ENCODE measurements around the gene KRT4.
"Not testable (repeated sequence)": the region's sequence is repeated elsewhere in the genome, so short reads cannot be mapped to it uniquely, and the experiment has no call there.

KRT4 gene

DNA sequence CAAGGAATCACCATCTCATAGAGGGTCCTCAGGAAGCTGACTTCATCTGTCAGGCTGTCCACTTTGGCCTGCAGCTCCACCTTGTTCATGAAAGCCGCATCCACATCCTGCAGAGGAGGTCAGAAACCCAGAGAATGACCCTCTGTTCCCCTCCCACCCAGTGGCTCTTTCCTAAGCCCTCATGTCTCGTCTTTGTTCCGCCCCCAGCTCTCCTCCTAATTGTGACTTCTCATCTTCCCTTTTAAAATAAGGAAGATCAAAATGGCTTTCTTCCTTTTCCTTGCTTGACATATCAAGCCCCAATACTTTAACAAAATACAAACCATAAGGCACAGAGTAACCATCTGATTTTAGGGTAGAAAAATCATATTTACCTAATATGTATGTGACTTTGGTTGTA is 41.1 kb downstream of the KRT4 start:
- ATAC-seq (no peak), DNase-seq (no peak)

DNA sequence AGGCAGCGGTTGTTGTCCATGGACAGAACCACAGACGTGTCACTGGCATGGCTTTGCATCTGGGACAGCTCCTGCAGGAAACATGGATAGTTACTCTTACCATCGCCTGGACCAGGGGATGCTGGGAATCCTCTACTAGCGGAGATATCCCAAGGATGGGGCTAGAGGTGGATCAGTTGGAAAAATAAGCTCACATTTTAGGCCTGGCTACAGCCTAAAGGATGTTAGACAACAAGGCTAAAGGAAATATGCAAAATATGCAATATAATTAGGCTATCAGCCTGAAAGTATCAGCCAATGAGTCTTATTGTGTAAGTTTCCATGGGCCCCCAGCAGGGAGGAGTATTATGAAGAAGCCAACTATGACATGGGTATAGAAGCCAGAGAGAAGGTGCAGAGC is 41.7 kb downstream of the KRT4 start:
- DNase-seq, result no peak
- ATAC-seq, result no peak

DNA sequence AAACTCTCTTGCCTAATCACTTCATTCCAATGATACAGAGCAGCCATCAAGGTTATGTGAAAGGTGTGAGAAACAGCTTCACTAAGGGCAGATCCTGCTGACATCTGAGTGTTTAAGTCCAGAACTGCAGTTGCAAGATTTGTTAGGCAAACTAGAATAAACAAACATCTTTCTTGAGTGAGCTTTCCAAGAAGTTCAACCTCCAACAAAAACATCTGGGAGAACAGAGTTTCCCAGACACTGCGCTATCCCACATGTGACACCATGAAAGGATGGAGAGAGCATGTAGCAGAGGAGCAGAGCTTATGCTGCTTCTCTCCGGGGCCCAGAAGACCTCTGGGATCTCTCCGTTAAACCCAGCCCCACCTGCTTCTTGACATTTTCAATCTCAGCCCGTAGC is 42.4 kb downstream of the KRT4 start:
- ATAC-seq (no peak), DNase-seq (no peak)

DNA sequence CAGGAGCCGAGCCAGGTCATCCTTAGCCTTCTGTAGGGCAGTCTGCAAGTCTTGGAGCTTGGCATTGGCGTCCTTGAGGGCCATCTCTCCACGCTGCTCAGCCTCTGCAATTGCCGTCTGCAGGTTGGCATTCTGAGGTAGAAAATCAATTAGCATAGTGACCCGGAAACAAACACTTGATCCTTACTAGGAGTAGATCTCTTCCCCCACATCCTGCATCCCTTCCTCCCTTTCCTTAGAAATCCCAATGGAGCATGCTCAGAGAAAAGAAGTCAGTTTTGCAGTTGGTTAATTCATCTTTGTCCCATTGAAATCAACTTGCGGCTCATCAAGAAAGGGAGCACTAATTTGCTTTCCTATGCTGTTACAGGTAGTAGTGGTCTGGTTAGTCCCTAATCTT is 42.8 kb downstream of the KRT4 start:
- no peak for DNase-seq
- ATAC-seq, result no peak

DNA sequence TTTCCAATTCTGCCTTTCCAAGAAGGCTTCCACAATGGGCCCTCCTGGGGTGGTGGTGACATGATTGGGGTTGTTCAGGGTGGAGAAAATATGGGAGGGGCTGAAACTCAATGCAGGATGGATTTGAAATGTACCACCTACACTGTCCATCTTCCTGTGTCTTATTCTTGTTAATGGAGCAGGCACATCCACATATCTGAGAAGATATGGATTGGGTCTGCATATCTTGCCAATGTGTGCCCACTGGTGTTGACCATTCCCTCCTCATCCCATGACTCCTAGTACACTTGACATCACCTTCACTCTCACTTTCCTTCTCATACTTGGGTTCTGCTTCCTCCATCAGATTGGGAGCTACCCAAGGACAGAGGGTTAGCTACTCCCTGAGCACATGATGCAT is 44.0 kb downstream of the KRT4 start:
- no peak for ATAC-seq

DNA sequence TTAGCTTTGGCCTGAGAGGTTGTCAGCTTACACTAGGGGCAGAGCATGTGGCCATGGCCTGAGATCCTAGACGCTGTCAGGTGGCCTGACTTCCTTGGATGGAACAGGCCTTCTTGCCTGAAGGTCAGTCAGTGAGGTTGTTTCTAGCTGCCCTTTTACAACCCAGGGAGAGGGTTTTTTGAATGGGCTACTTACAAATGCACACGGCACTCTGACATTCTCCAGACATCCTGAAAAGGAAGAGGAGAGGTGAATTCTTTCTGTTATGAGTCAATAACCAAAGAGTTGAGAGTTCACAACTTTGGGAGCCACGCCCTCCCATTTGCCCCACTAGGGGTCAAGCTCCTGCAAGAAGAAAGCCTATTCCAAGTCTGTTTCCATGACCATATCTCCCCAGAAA is 44.6 kb downstream of the KRT4 start:
- ATAC-seq, result no peak

More for the DNA sequence above, 44.0 kb downstream of the KRT4 start:
- no peak for DNase-seq

DNA sequence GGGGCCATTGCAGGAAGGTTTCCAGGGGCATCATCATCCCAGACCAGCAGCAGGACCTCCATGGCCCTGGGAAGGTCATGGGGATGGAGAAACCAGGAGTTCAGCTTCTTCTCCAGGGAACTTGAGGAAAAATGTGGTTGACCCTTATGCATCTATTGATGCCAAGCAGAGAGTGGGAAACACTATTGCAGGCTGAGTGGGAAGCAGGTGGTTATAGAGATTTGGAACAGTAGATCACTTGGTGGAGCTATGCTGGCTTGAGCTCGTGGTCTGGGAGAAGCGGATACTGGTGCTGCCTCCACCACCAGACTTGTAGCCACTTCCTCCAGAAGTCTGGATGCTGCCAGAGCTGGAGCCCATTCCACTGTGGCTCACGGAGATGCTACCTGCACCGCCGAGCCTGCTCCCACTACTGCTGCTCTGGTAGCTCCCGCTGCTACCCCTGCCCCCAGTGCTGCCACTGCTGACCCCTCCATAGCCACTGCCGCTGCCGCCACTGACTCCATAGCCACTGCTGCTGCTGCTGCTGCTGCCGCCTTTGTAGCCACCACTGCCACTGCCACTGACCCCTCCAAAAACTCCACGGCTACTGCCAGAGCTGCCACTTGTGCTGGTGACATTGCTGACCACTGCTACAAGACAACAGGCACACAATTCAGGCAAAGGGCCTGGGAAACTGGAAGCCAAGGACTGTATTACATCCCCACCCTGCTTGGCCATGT is 45.3 kb downstream of the KRT4 start:
- ATAC-seq (no peak), DNase-seq (no peak)

More for the DNA sequence above, 44.6 kb downstream of the KRT4 start:
- no peak for DNase-seq

DNA sequence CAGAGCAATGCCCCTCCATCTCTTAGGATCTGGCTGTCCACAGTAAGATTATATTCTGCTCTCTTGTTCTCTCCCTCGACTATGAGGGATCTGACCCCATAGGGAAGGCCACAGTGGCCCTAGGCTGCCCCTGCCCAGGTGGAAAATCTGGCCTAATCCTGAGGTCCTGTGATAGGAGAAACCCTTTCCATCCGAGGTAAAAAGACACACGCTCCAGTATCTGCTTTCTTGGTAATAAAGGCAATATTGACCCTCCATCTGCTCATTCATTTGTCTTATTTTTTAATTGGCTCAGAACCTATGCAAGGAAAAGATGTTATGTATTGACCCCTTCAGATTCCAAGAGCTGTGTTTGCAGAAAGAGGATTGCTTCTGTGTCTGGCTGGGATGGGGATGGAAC is 46.5 kb downstream of the KRT4 start:
- ATAC-seq, result no peak
- DNase-seq, result no peak

DNA sequence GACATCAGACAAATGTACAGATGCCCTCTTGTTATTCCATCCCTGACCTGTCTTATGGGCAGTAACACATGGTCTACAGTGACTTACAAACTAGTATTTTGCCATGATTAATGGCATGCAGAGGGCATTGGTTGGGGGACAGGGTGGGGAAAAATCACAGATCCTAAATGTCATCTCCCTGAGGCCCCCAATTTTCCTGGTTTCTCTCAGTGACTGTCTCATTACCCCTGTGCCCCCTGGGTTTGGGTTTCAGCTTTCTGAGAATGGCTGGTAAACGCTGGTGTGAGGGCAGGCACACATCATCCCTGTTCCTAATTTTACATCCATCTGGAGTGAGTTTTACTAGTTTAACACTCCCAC is 46.9 kb downstream of the KRT4 start:
- DNase-seq (no peak), ATAC-seq (no peak)

DNA sequence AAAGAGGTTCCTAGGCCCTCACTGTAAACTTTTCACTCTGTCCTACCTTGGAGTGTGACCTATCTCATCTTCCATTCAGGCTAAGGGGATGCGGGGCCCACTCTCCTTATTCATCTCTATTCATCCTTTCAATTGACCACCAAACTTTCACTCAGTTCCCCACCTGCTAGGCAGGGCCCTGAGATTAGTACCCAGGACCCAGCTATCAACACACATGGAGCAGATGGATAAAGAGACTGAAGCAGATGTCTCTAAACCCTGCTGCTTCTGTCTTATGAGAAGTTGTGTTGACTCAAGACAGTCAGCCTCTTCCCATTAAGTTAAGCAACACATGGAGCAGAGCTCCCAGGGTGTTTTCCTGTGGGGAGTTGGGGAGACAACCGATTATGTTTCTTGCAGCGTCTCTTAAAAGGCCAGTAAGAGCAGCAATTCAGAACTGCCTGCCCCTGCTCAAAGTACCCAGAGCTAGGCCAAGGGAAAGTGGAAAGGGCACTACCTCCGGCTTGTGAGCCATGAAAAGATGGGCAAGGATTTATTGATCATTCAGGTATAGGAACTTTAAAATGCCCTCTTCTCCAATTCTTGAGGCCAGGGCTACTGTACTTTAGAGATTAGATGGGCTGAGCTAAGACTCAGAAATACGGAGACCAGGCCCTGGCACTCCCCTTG is 47.4 kb downstream of the KRT4 start:
- DNase-seq, result no peak
- ATAC-seq, result no peak

DNA sequence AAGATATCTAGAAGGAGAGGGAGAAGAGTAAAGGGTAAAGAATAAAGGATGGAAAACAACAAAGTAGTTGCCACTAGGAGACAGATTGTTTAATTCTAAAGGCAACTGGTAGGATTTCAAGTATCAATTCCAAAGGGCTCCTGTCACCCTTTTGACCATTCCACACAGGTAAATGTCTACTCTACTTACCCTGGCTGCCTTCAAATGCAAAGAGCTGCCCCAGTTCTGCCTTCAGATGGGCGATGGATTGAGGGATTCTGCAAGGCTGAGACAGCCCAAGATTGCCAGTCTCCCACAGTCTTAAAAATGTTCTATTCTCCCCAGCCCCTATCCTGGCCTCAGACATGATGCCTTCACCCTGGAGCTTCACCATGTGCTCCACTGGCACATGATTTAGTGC is 48.2 kb downstream of the KRT4 start:
- ATAC-seq, result no peak
- no peak for DNase-seq

DNA sequence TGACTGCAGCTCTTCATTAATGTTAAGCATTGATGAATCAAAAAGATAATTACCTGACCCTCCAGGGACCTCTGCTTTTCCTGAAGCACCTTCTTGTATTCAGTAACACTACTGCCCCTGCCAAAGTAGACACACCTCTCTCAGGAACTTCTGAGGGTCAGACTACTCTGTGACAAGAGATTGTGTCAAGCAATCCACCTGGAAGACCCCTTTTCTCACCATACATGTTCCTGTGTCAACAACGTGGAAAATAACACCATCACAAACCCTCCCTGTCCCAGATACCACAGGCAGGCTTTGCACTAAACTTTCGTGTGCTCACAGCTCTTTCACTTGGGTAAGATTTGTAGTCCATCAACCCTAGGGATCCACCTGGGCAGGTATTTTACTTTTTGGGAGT is 49.9 kb downstream of the KRT4 start:
- no peak for DNase-seq
- no peak for ATAC-seq

DNA sequence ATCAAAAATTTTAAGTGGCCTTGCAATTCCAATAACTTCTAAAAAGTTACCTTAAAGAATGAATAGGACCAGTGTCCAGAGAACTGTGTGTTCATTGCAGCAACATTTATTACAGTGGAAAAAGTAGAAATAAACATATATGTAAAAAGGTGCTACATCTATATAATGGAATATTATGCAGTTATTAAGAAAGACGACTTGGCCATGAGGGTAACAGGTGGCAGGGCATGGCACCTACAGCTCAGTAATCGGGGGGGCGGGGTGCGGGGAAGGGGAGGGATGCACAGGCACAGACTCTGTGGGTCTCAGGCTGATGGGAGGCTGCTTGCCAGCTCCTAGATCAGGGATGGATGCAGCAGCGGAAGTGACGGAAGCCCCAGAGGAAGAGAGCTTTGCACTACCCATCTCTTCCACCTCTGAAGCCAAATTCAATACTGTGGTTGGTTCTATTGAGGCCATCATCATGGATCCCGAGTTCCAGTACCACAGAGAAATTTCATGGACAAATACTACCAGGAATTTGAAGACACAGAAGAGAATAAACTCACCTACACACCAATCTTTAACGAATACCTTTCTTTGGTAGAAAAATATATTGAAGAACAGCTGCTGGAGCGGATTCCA is 50.8 kb downstream of the KRT4 start:
- no peak for ATAC-seq
- no peak for DNase-seq

DNA sequence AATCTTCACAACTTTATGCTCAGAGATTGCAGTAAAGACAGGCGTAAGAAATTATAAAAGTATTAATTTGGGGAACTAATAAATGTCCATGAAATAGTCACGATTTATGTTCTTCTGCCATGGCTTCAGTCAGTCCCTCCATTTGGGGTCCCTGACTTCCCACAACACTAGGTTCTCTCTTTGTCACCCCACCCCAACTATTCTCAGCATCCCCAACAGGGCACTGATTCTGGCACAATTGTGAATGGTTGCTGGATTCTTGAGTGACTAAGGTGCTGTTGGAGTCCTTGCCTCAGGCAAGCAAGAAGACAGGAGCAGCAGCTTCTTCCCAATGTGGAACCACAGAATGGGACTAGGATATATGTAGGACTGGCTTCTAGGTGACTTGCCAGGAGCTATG is 52.1 kb downstream of the KRT4 start:
- ATAC-seq, result no peak

DNA sequence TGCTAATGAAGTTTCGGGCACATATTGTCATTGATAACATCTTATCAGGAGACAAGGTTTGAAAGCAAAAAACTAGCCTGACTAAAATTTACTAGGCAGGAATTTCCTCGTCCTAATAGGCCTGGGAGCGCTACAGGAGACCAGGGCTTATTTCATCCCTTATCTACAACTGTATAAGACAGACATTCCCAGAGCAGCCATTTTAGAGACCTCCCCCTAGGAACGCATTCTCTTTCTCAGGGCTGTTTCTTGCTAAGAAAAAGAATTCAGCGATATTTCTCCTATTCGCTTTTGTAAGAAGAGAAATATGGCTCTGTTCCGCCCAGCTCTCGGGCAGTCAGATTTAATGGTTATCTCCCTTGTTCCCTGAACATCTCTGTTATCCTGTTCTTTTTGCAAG is 52.7 kb downstream of the KRT4 start:
- DNase-seq, ATAC-seq: not testable (repeated sequence)

More for the DNA sequence above, 52.1 kb downstream of the KRT4 start:
- no peak for DNase-seq

DNA sequence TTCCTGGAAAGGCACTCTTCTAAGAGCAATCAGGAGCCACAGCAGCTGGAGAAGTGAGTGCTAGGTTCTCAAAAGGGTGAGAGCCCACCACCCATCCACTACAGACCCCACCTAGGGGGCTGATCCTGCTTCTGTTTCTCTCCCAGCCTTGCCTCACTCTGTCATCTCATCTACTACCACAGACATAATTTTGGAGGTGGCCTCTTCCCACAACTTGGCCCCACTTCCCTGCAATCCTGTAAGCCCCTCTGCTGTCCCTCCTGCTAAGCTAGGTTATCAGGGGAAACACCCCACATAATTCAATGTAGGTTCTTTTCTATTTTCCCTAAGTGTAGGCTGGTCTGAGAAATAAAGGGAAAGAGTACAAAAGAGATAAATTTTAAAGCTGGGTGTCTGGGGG is 53.3 kb downstream of the KRT4 start:
- ATAC-seq, result no peak
- no peak for DNase-seq

DNA sequence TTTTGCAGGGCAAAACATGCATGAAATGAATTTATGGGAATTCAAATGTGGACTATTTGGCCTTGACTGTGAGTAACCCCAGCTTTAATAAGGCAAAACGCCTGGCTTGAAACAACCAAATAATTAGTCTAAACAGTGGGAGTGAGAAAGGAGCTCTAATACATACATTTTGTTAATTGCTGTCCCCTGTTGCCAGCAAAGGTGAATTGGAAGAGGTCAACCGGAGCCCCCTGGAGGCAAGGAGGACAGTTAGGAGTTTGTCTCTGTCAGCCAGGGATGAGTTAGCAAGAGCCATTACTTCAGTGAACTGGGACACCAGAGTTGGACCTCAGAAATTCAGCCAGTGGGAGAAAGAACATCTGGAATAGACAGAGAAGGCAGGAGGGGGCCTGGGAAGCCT is 54.2 kb downstream of the KRT4 start:
- DNase-seq (no peak), ATAC-seq (no peak)

DNA sequence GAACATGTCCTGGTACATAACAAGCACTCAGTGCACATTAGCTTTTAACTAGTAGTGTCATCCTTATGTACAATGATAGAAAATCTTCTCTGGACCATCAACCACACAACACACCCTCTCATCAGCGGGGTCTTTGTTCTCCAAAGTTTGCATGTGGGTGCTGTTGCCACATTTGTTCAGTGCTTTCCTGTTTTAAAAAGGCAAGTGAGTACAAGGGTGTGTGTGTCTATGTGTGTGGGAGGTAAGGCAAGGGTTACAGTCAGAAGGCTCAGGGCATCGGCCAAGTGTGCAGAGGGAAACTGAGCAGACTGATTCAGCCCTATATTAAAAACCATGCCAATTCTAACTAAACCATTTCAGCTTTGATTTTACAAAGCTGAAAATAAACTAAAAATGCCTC is 54.7 kb downstream of the KRT4 start:
- ATAC-seq, result no peak
- DNase-seq, result no peak

DNA sequence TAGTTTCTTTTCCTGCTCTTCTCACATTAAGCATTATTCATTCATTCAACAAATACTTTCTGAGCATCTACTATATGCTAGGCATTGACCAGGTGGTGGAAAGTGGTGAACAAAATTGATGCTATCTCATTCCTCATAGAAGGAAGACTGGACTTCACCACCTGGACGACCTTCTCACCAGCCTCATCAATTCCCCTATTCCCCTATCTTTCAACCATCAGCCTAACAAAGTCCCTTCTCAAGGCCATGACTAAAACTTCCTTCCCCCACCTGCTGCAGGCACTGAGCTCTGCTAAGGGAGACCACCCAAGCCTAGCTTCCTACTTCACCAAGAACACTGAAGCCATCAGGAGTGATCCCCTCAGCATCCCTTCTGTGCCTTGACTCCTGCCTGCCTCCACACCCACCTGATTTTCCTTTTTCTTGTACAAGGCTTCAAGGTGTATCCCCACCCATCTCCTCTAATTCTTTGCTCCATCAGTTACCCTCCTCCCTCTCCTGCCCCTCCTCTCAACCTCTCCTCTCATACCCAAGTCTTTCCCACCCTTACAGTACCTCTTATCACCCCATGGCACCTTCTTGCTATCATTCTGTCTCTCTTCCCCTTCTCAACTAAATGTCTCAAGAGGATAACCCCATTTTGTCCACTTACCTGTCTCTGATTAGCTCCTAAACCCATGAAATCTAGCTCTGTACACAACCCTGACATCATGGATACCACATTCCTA is 56.3 kb downstream of the KRT4 start:
- DNase-seq (no peak), ATAC-seq (no peak)
